Adrenal gland (tissue), 5 donors: ENCODE data around the gene CKAP2.
"Not testable (repeated sequence)": the region's sequence is repeated elsewhere in the genome, so short reads cannot be mapped to it uniquely, and the experiment has no call there.

ENCODE experiments used
- CTCF ChIP-seq, 6 experiments: fragments of 450-650 bp in 4 of 6; fragments of 200-600 bp in 2 of 6; sonication (generic) in 1 of 6; IDR thresholded peaks; 1 replicate in 5 of 6; 2 replicates in 1 of 6; pipeline versions ENCODE4 v1.5.1 to v1.8.0; 2016 to 2021; ENCODE audit warnings: antibody characterized with exemption in 6 of 6, mild to moderate bottlenecking in 2 of 6, moderate library complexity in 1 of 6
- POLR2A ChIP-seq, 2 donors: fragments of 450-650 bp; IDR thresholded peaks; one replicate each; pipeline ENCODE4 v1.6.1; 2017; ENCODE audit warnings: antibody characterized with exemption in 2 of 2, mild to moderate bottlenecking in 2 of 2, moderate library complexity in 1 of 2
- donor health status: DM: no; HTN: no; CAD: no.

DNA sequence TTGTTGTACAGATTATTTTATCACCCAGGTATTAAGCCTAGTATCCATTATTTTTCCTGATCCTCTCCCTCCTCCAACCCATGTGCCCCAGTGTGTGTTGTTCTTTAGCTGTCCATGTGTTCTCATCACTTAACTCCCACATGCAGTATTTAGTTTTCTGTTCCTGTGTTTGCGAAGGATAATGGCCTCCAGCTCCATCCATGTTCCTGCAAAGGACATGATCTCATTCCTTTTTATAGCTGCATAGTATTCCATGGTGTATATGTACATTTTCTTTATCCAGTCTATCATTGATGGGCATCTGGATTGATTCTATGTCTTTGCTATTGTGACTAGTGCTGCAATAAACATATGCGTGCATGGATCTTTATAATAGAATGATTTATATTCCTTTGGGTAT is 13.2 kb downstream of the CKAP2 start:
- not testable (repeated sequence) for TF ChIP-seq CTCF, POLR2A (IDR thresholded peaks at IDR 0.05)
